Loucy (cell line): ENCODE results near the gene GPR146.

ENCODE experiments used
- CTCF ChIP-seq: fragments of 200-600 bp; sonication (generic); conservative IDR thresholded peaks from 2 replicates; pipeline ENCODE4 v1.5.1; 2014; ENCODE audit warnings: mild to moderate bottlenecking, antibody characterized with exemption, low read length
- EZH2phosphoT487 ChIP-seq: fragments of 200-600 bp; IDR thresholded peaks from 2 replicates; pipeline ENCODE4 v1.6.1; 2018; ENCODE audit warnings: antibody characterized with exemption, mild to moderate bottlenecking, moderate library complexity, borderline replicate concordance

DNA sequence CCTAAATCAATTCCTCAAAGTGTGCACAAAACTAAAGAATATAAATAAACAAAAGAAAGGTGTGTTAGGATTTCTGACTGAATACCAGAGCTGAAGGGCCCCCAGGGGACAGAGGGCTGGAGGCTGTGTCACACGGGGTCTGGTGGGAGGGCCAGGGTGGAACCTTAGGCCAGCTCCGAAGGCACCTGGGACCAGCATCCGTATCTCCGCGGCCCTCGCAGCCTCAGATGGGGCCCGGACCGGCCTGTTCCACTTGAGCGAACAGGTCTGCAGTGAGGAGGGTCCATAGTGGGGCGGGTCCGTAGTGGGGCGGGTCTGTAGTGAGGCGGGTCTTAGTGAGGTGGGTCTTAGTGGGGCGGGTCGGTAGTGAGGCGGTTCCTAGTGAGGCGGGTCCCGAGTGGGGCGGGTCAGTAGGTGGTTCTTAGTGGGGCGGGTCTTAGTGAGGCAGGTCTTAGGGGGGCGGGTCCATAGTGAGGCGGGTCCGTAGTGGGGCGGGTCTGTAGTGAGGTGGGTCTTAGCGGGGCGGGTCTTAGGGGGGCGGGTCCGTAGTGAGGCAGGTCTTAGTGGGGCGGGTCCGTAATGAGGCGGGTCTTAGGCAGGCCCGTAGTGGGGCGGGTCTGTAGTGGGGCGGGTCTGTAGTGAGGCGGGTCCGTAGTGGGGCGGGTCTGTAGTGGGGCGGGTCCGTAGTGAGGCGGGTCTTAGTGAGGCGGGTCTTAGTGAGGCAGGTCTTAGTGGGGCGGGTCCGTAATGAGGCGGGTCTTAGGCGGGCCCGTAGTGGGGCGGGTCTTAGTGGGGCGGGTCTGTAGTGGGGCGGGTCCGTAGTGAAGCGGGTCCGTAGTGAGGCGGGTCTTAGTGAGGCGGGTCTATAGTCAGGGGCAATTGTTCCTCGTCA lies 15.1 kb downstream of the GPR146 start:
- no peak for TF ChIP-seq CTCF
- no peak for TF ChIP-seq EZH2phosphoT487
